Lower leg skin (tissue), 3 donors: ENCODE measurements around the gene LFNG.

Experiments used
- CTCF ChIP-seq, 3 donors: fragments of 450-650 bp; IDR thresholded peaks; one replicate each; pipeline ENCODE4 v1.5.1; 2016; ENCODE audit warnings: antibody characterized with exemption in 3 of 3, mild to moderate bottlenecking in 3 of 3, moderate library complexity in 2 of 3
- POLR2A ChIP-seq, 2 donors: fragments of 450-650 bp; IDR thresholded peaks; one replicate each; pipeline ENCODE4 v1.6.1; 2016 to 2017; ENCODE audit warnings: antibody characterized with exemption in 2 of 2, mild to moderate bottlenecking in 1 of 2, moderate library complexity in 1 of 2

GRCh38 chr7:2512713-2513112 lies 6.9 kb upstream of the LFNG start:
- TF ChIP-seq CTCF (IDR thresholded peaks at IDR 0.05) (no peak), POLR2A (IDR thresholded peaks at IDR 0.05) (no peak)
